ENCODE results near the gene UBL4A. TPM values are rescaled to one million over a fixed set of nuclear protein-coding genes. Genes with fewer than 3 reads are reported as not detected.

The UBL4A gene
- total RNA-seq, 2 donors from 2014 or later = 29.1 to 35.9 TPM

DNA sequence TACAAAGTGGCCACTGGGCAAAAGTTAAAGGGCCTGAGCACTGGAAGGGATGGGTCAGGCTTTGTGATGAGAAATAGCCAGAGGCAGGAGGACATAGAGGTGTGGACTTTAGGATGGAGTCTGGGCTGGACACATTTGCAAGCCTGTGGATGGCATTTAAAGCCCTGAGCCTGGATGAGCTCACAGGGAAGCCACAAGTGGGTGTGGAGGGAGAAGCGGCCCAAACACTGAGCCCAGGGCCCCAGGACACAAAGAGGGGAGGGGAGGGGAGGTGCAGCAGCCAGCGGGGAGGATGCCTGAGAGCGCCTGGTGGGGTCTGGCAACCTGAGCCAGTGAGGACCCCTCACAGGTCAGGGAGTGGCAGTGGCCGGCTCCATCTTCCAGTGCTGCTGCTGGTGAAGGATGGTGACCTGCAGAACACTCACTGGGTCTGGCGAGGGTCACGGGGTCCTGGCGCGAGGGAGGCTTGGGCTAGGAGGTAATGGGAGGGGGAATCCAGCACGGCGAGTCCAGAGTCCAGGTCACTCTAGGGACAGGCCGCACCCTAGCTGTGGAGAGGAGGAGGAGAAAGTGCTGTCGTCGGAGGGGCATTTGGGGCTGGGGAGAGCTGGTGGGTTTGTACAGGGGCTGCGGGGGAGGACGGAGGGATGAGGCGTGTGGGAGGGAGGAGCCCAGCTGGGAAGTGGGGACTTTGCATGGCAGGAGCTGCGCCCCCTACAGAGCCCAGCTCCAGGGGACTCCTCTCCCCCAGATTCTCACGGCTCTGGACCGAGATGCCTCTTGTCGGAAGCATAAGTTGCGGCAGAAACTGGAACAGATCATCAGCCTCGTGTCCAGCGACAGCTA lies 14.4 kb downstream of the UBL4A start:
- H3K4me1 ChIP-seq (ENCODE audit: control insufficient read depth, insufficient read depth, low read length) = no peaks in the 10 kb centered on the region
- H3K9ac ChIP-seq (ENCODE audit: extremely low read depth, low read length, poor library complexity, severe bottlenecking) = no peak overlapping the region
- no peak overlapping the region for H3K4me3 Mint-ChIP-seq
- H3K4me1 Mint-ChIP-seq = no peaks in the 10 kb centered on the region
- no peaks in the 10 kb centered on the region for H3K9me3 ChIP-seq (ENCODE audit: control insufficient read depth, low read length)
- H3K4me3 ChIP-seq (ENCODE audit: low read length) = no peak overlapping the region
- no peaks in the 10 kb centered on the region for H3K27me3 Mint-ChIP-seq (ENCODE audit: insufficient read depth)
- no peak overlapping the region for H3K27ac ChIP-seq (ENCODE audit: low read depth, low read length)
- peaks cover 65% of the 10 kb centered on the region for H3K9me3 Mint-ChIP-seq
- H3K27me3 ChIP-seq (ENCODE audit: control insufficient read depth, insufficient read depth, low read length, poor library complexity, severe bottlenecking) = no peaks in the 10 kb centered on the region
- TF ChIP-seq, protein P1, sequence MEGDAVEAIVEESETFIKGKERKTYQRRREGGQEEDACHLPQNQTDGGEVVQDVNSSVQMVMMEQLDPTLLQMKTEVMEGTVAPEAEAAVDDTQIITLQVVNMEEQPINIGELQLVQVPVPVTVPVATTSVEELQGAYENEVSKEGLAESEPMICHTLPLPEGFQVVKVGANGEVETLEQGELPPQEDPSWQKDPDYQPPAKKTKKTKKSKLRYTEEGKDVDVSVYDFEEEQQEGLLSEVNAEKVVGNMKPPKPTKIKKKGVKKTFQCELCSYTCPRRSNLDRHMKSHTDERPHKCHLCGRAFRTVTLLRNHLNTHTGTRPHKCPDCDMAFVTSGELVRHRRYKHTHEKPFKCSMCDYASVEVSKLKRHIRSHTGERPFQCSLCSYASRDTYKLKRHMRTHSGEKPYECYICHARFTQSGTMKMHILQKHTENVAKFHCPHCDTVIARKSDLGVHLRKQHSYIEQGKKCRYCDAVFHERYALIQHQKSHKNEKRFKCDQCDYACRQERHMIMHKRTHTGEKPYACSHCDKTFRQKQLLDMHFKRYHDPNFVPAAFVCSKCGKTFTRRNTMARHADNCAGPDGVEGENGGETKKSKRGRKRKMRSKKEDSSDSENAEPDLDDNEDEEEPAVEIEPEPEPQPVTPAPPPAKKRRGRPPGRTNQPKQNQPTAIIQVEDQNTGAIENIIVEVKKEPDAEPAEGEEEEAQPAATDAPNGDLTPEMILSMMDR (conservative IDR thresholded peaks at IDR 0.05) = no peak
- H3K36me3 Mint-ChIP-seq (ENCODE audit: low read depth) = peaks cover 24% of the 10 kb centered on the region
- no peak overlapping the region for H3K27ac Mint-ChIP-seq
- no peak for DNase-seq
- H3K36me3 ChIP-seq (ENCODE audit: control insufficient read depth, insufficient read depth, low read length) = no peaks in the 10 kb centered on the region
- WGBS, 2 experiments (ENCODE audit: insufficient coverage in 1 of 2, insufficient read length in 1 of 2) = 89 to 96% methylated on average over 5 to 21 of the region's 23 CpGs

DNA sequence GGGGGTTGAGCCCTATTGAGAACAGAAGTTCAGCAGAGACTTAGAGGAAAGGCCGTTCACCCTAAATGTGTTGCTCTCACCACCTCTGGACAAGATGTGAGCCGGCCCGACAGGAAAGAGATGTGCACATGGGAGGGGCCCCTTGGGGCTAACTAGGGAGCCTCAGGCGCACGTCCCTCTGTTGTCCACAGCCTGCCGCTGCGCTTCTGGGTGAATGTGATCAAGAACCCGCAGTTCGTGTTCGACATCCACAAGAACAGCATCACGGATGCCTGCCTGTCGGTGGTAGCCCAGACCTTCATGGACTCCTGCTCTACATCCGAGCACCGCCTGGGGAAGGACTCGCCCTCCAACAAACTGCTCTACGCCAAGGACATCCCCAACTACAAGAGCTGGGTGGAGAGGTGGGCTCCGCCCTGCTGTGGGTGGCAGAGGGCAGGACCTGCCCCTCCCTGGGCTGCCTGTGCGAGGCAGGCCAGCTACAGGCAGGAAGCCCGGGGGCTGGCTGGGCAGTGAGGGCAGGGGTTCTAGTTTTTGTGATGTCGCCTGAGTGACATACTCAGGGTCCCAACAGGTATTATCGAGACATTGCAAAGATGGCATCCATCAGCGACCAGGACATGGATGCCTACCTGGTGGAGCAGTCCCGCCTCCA lies 15.4 kb downstream of the UBL4A start:
- Mint-ChIP-seq H3K36me3 (ENCODE audit: low read depth) (peaks cover 24% of the 10 kb centered on the region), H3K9me3 (peaks cover 60% of the 10 kb centered on the region), H3K4me1 (no peaks in the 10 kb centered on the region), H3K4me3 (no peak overlapping the region), H3K27me3 (ENCODE audit: insufficient read depth) (no peaks in the 10 kb centered on the region), H3K27ac (no peak overlapping the region)
- Histone ChIP-seq H3K4me1 (ENCODE audit: control insufficient read depth, insufficient read depth, low read length) (no peaks in the 10 kb centered on the region), H3K27ac (ENCODE audit: low read depth, low read length) (no peak overlapping the region), H3K36me3 (ENCODE audit: control insufficient read depth, insufficient read depth, low read length) (no peaks in the 10 kb centered on the region), H3K9ac (ENCODE audit: extremely low read depth, low read length, poor library complexity, severe bottlenecking) (no peak overlapping the region), H3K4me3 (ENCODE audit: low read length) (no peak overlapping the region), H3K9me3 (ENCODE audit: control insufficient read depth, low read length) (no peaks in the 10 kb centered on the region), H3K27me3 (ENCODE audit: control insufficient read depth, insufficient read depth, low read length, poor library complexity, severe bottlenecking) (no peaks in the 10 kb centered on the region)
- TF ChIP-seq, protein P1 (conservative IDR thresholded peaks at IDR 0.05) = no peak
- WGBS, 2 experiments (ENCODE audit: insufficient coverage in 1 of 2, insufficient read length in 1 of 2) = 91 to 100% methylated on average over 8 to 23 of the region's 23 CpGs
- no peak for DNase-seq

DNA sequence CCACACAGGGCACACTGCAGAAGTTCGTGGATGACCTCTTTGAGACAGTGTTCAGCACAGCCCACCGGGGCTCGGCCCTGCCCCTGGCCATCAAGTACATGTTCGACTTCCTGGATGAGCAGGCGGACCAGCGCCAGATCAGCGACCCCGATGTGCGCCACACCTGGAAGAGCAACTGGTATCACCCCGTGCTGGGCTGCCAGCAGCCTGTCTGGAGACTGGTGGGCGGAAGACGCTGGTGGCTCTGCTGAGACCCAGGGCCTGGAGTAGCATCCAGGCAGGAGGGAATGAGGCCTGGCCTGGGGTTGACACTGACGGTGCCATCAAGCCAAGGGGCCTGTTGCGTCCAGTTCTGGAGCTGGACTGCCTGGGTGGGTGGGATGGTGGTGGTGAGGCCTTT lies 16.0 kb downstream of the UBL4A start:
- 95 to 98% methylated on average over 6 to 14 of the region's 14 CpGs for WGBS, 2 experiments (ENCODE audit: insufficient coverage in 1 of 2, insufficient read length in 1 of 2)
- H3K27me3 Mint-ChIP-seq (ENCODE audit: insufficient read depth) = no peaks in the 10 kb centered on the region
- no peak overlapping the region for H3K27ac Mint-ChIP-seq
- H3K4me1 Mint-ChIP-seq = no peaks in the 10 kb centered on the region
- no peak for DNase-seq
- Histone ChIP-seq H3K4me3 (ENCODE audit: low read length) (no peak overlapping the region), H3K9ac (ENCODE audit: extremely low read depth, low read length, poor library complexity, severe bottlenecking) (no peak overlapping the region), H3K27ac (ENCODE audit: low read depth, low read length) (no peak overlapping the region), H3K4me1 (ENCODE audit: control insufficient read depth, insufficient read depth, low read length) (no peaks in the 10 kb centered on the region), H3K36me3 (ENCODE audit: control insufficient read depth, insufficient read depth, low read length) (no peaks in the 10 kb centered on the region), H3K9me3 (ENCODE audit: control insufficient read depth, low read length) (no peaks in the 10 kb centered on the region), H3K27me3 (ENCODE audit: control insufficient read depth, insufficient read depth, low read length, poor library complexity, severe bottlenecking) (no peaks in the 10 kb centered on the region)
- TF ChIP-seq, protein P1 (conservative IDR thresholded peaks at IDR 0.05) = no peak
- no peak overlapping the region for H3K4me3 Mint-ChIP-seq
- H3K36me3 Mint-ChIP-seq (ENCODE audit: low read depth) = peaks cover 20% of the 10 kb centered on the region
- H3K9me3 Mint-ChIP-seq = peaks cover 62% of the 10 kb centered on the region
